Measurements from ENCODE around the gene TP53. TPM values are rescaled to one million over a fixed set of nuclear protein-coding genes. Genes with fewer than 3 reads are reported as not detected.

The TP53 gene
- 10 to 100 TPM; 16.4 to 66.4 (median 35.6) TPM for total RNA-seq

- WGBS, 2 donors, result 0 to 1% methylated on average over 27 to 30 of the region's 30 CpGs
- intact Hi-C loops (cut with DNase I), result loop anchor here (5.0 kb wide), 2 partner anchors 55 to 115 kb away; partner anchors contain the start of gene SHBG
- peak; percentile 91 to 92 for DNase-seq
- Histone ChIP-seq H3K27ac (peak within 1 kb of the TSS; percentile 89 to 99 (median 97)), H3K9me3 (no peaks in the 10 kb centered on the region), H3K4me3 (replicated peaks in 1 of 3) (peak within 1 kb of the TSS; percentile 88 to 96 (median 89)), H3K36me3 (no peaks in the 10 kb centered on the region), H3K27me3 (no peaks in the 10 kb centered on the region), H3K4me1 (peaks cover 21% of the 10 kb centered on the region in 2 donors)
- TF ChIP-seq POLR2A (IDR thresholded peaks at IDR 0.05) (peak in 1 of 2 donors; percentile 76), CTCF (IDR thresholded peaks at IDR 0.05) (peak in 1 of 6 experiments; percentile 15)
Observed at GRCh38 chr17:7687072-7687907, at the start of gene TP53. TP53 (minus strand) TSS chr17:7687490; CDS start chr17:7676594, 10,896 bp downstream.

GRCh38 chr17:7732981-7733539 lies 45.8 kb upstream of the TP53 start:
- DNase-seq, result no peak
- H3K9me3 ChIP-seq, result no peaks in the 10 kb centered on the region
- H3K36me3 ChIP-seq, result no peaks in the 10 kb centered on the region
- H3K27me3 ChIP-seq, result no peaks in the 10 kb centered on the region
- H3K27ac ChIP-seq, result no peak overlapping the region
- H3K4me3 ChIP-seq (replicated peaks in 1 of 3), result no peak overlapping the region
- TF ChIP-seq POLR2A (IDR thresholded peaks at IDR 0.05) (no peak), CTCF (IDR thresholded peaks at IDR 0.05) (no peak)
- intact Hi-C loops (cut with DNase I), result no loop called here
- H3K4me1 ChIP-seq, result no peaks in the 10 kb centered on the region
- 53 to 65% methylated on average over 5 to 14 of the region's 14 CpGs for WGBS, 2 donors

GRCh38 chr17:7729816-7730215 lies 42.5 kb upstream of the TP53 start:
- no peak for DNase-seq
- TF ChIP-seq POLR2A (IDR thresholded peaks at IDR 0.05) (no peak), CTCF (IDR thresholded peaks at IDR 0.05) (no peak)

GRCh38 chr17:7727886-7728285 lies 40.6 kb upstream of the TP53 start:
- Histone ChIP-seq H3K4me3 (replicated peaks in 1 of 3) (no peak overlapping the region), H3K4me1 (no peaks in the 10 kb centered on the region), H3K27me3 (no peaks in the 10 kb centered on the region), H3K36me3 (no peaks in the 10 kb centered on the region), H3K27ac (no peak overlapping the region), H3K9me3 (no peaks in the 10 kb centered on the region)
- WGBS, 2 donors, result 51 to 56% methylated on average over 3 of the region's 3 CpGs
- intact Hi-C loops (cut with DNase I), result no loop called here
- TF ChIP-seq POLR2A (IDR thresholded peaks at IDR 0.05) (no peak), CTCF (IDR thresholded peaks at IDR 0.05) (no peak)
- no peak for DNase-seq

More at GRCh38 chr17:7729816-7730215, 42.5 kb upstream of the TP53 start:
- intact Hi-C loops (cut with DNase I), result no loop called here
- Histone ChIP-seq H3K4me3 (replicated peaks in 1 of 3) (no peak overlapping the region), H3K27ac (no peak overlapping the region), H3K4me1 (no peaks in the 10 kb centered on the region), H3K27me3 (no peaks in the 10 kb centered on the region), H3K9me3 (no peaks in the 10 kb centered on the region), H3K36me3 (no peaks in the 10 kb centered on the region)
- WGBS, 2 donors, result 61 to 73% methylated on average over 1 of the region's 1 CpG

- WGBS, 2 donors, result 74 to 78% methylated on average over 2 of the region's 2 CpGs
- TF ChIP-seq POLR2A (IDR thresholded peaks at IDR 0.05), result no peak
- TF ChIP-seq CTCF (IDR thresholded peaks at IDR 0.05), result no peak
- peaks cover 10 to 11% of the 10 kb centered on the region in 2 donors for H3K4me1 ChIP-seq
Observed at GRCh38 chr17:7721612-7722011, 34.3 kb upstream of the TP53 start.

More at GRCh38 chr17:7721612-7722011, 34.3 kb upstream of the TP53 start:
- DNase-seq, result no peak
- Histone ChIP-seq H3K9me3 (no peaks in the 10 kb centered on the region), H3K4me3 (replicated peaks in 1 of 3) (no peak overlapping the region), H3K27me3 (no peaks in the 10 kb centered on the region), H3K27ac (no peak overlapping the region), H3K36me3 (no peaks in the 10 kb centered on the region)
- intact Hi-C loops (cut with DNase I), result no loop called here

All from thyroid gland (tissue), 4 donors.